ENCODE measurements around the gene ITPR1. TPM values are rescaled to one million over a fixed set of nuclear protein-coding genes. Genes with fewer than 3 reads are reported as not detected.

ITPR1 gene
- total and polyA plus RNA-seq, 10 of the 15 experiments (the other 5 are each of a cell fraction or from before 2014, with no cell fraction given): 12.2 to 239 (median 28.4) TPM

DNA sequence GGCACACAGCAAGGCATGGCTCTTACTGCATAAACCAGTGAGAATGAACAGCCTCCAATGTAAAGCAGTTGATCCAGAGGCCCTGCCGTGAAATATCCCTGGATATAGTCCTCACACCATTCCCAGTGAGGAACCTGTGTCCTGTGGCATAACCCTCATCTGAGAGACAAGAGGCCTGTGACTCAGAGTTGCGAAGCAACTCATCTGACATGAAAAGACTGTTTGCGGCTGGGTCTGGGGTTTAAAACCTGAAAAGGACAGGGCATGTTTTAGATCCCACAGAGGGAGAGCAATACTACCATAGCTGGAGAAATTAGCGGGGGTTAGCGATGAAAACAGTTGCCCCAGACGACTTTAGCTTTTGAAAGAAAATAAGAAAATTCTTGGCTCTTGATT lies 320.8 kb downstream of the ITPR1 start:
- ChIA-PET POLR2A (no interaction called here), RAD21 (ENCODE audit: unreplicated experiment) (no interaction called here), CTCF (interaction anchor here (0.9 to 1.3 kb wide), 2 partner anchors 94 to 102 kb away, joined by 3 to 4 read pairs; no protein-coding TSS in a partner anchor), SMC1A (ENCODE audit: uncharacterized antibody, unreplicated experiment) (interaction anchor here (0.8 to 2.1 kb wide), 3 partner anchors 8 to 142 kb away, joined by 3 to 11 read pairs (median 3); no protein-coding TSS in a partner anchor)
- no peaks in the 10 kb centered on the region for H3K27me3 ChIP-seq (replicated peaks in 1 of 2; ENCODE audit: control insufficient read depth in 2 of 2, insufficient read depth in 2 of 2, low read length in 1 of 2)
- H3K9ac ChIP-seq (ENCODE audit: control insufficient read depth, insufficient read depth, low read length): no peak overlapping the region
- no peaks in the 10 kb centered on the region for H4K20me1 ChIP-seq (ENCODE audit: control insufficient read depth, insufficient read depth)
- no peak overlapping the region for H2AFZ ChIP-seq (ENCODE audit: control insufficient read depth, low read depth, low read length)
- in situ Hi-C loops (cut with MboI): no loop called here
- no peak overlapping the region for H3K4me2 ChIP-seq (ENCODE audit: control insufficient read depth, insufficient read depth)
- FAIRE-seq (no peak), DNase-seq (ENCODE audit: low read depth, low spot score) (no peak), ATAC-seq (no peak)
- intact Hi-C loops (cut with micrococcal nuclease; ENCODE audit: unreplicated experiment): no loop called here
- no TSS peak for BruUV-seq (replicated peaks)
- H3K9me3 ChIP-seq (replicated peaks; ENCODE audit: control insufficient read depth, insufficient read depth, low read length): no peaks in the 10 kb centered on the region; the same call in 2 of the 3 replicates
- H3K27ac ChIP-seq (ENCODE audit: control insufficient read depth, insufficient read depth): no peak overlapping the region
- H3K4me1 ChIP-seq (ENCODE audit: control insufficient read depth, insufficient read depth, low read length): no peaks in the 10 kb centered on the region
- WGBS (ENCODE audit: insufficient coverage, insufficient replicate concordance, low lambda C conversion rate, missing lambda C conversion rate): 95% methylated on average over 6 of the region's 6 CpGs
- H3K36me3 ChIP-seq (ENCODE audit: control insufficient read depth in 2 of 2, insufficient read depth in 2 of 2, low read length in 1 of 2): peaks cover 11 to 32% of the 10 kb centered on the region in 2 experiments; a peak in 3 of 4 replicates
- H3K4me3 ChIP-seq: no peak overlapping the region
- no peaks in the 10 kb centered on the region for H3K79me2 ChIP-seq (ENCODE audit: control insufficient read depth, insufficient read depth, low read length)
- no peak for TF ChIP-seq NFYB (IDR thresholded peaks at IDR 0.05; ENCODE audit: insufficient read depth, low read depth, low read length)
- TF ChIP-seq CHD4 (IDR thresholded peaks at IDR 0.05): no peak
- no peak for TF ChIP-seq MEF2A (IDR thresholded peaks at IDR 0.05; ENCODE audit: insufficient read depth, low read depth, low read length)
- no peak for TF ChIP-seq EZH2 (IDR thresholded peaks at IDR 0.05; ENCODE audit: borderline replicate concordance, control insufficient read depth, low read depth, low read length)
- no peak for TF ChIP-seq CREM (IDR thresholded peaks at IDR 0.05; ENCODE audit: low read depth)
- TF ChIP-seq PAX5 (IDR thresholded peaks at IDR 0.05; ENCODE audit: borderline replicate concordance, low read depth, low read length): no peak
- TF ChIP-seq FOXK2 (IDR thresholded peaks at IDR 0.05): no peak
- TF ChIP-seq CEBPB (IDR thresholded peaks at IDR 0.05; ENCODE audit: borderline replicate concordance in 1 of 2, low read depth in 2 of 2, low read length in 2 of 2): no peak
- no peak for TF ChIP-seq POLR2AphosphoS2 (IDR thresholded peaks at IDR 0.05; ENCODE audit: low read depth, low read length)
- TF ChIP-seq CHD1 (IDR thresholded peaks at IDR 0.05; ENCODE audit: low read depth, low read length): no peak
- no peak for TF ChIP-seq NR2F1 (conservative IDR thresholded peaks at IDR 0.05)
- no peak for TF ChIP-seq SMARCA5 (IDR thresholded peaks at IDR 0.05)
- TF ChIP-seq, protein P1, sequence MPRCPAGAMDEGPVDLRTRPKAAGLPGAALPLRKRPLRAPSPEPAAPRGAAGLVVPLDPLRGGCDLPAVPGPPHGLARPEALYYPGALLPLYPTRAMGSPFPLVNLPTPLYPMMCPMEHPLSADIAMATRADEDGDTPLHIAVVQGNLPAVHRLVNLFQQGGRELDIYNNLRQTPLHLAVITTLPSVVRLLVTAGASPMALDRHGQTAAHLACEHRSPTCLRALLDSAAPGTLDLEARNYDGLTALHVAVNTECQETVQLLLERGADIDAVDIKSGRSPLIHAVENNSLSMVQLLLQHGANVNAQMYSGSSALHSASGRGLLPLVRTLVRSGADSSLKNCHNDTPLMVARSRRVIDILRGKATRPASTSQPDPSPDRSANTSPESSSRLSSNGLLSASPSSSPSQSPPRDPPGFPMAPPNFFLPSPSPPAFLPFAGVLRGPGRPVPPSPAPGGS (IDR thresholded peaks at IDR 0.05; ENCODE audit: borderline replicate concordance, insufficient read depth, low read depth, low read length, poor library complexity, severe bottlenecking): no peak
- TF ChIP-seq SKIL (IDR thresholded peaks at IDR 0.05; ENCODE audit: low read depth, poor library complexity, severe bottlenecking): no peak
- TF ChIP-seq, protein P2, sequence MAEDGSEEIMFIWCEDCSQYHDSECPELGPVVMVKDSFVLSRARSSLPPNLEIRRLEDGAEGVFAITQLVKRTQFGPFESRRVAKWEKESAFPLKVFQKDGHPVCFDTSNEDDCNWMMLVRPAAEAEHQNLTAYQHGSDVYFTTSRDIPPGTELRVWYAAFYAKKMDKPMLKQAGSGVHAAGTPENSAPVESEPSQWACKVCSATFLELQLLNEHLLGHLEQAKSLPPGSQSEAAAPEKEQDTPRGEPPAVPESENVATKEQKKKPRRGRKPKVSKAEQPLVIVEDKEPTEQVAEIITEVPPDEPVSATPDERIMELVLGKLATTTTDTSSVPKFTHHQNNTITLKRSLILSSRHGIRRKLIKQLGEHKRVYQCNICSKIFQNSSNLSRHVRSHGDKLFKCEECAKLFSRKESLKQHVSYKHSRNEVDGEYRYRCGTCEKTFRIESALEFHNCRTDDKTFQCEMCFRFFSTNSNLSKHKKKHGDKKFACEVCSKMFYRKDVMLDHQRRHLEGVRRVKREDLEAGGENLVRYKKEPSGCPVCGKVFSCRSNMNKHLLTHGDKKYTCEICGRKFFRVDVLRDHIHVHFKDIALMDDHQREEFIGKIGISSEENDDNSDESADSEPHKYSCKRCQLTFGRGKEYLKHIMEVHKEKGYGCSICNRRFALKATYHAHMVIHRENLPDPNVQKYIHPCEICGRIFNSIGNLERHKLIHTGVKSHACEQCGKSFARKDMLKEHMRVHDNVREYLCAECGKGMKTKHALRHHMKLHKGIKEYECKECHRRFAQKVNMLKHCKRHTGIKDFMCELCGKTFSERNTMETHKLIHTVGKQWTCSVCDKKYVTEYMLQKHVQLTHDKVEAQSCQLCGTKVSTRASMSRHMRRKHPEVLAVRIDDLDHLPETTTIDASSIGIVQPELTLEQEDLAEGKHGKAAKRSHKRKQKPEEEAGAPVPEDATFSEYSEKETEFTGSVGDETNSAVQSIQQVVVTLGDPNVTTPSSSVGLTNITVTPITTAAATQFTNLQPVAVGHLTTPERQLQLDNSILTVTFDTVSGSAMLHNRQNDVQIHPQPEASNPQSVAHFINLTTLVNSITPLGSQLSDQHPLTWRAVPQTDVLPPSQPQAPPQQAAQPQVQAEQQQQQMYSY (CRISPR knock-in tag; IDR thresholded peaks at IDR 0.05): no peak

All from GM12878 (cell line).